Tibial nerve (tissue), 3 donors: ENCODE data around the gene MOB2.

Experiments
- POLR2A ChIP-seq, 2 donors: fragments of 450-650 bp; IDR thresholded peaks; one replicate each; pipeline ENCODE4 v1.6.1; 2017; ENCODE audit warnings: antibody characterized with exemption in 2 of 2, mild to moderate bottlenecking in 2 of 2, moderate library complexity in 2 of 2
- TF ChIP-seq, protein P1 (sequence below), 5 experiments: fragments of 200-600 bp in 3 of 5; fragments of 450-650 bp in 2 of 5; sonication (generic) in 3 of 5; IDR thresholded peaks; one replicate each; pipeline ENCODE4 v1.5.1; 2016 to 2019; ENCODE audit warnings: antibody characterized with exemption in 5 of 5, mild to moderate bottlenecking in 3 of 5, moderate library complexity in 2 of 5

DNA sequence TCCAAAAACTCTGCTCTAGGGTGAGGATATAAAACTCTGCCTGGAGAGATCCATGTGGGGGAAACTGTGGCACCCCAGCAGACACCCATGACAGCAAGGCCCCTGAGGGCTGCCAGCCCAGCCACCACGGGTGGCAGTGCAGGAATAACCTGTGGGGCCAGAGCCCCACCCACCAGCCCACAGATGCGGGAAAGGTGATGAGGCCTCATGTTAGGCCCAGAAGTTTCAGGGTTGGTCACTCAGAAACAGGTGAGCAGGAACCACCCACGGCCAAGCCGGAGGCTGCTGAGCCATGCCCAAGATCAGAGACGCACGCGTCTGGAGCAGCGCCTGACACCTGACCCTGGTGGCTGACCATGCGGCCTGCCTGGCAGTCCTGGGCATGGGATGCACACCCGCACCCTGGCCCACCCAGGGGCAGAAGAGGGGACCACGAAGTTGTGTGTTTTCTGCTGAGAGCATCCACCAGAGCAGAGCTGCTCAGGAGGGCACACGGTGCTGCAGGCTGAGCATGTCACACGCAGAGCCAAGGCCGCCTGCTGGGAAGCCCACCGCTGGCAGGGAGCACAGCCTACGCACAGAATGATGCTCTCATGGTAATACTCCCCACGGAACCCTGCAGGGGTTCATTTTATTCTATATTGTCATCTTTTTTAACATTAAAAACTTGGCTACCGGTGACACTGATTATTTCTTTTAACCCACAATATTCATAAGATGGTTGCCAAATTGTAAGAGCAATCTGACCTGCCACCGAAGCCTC is 44.3 kb upstream of the MOB2 start:
- no peak for TF ChIP-seq POLR2A (IDR thresholded peaks at IDR 0.05)
- TF ChIP-seq, protein P1, sequence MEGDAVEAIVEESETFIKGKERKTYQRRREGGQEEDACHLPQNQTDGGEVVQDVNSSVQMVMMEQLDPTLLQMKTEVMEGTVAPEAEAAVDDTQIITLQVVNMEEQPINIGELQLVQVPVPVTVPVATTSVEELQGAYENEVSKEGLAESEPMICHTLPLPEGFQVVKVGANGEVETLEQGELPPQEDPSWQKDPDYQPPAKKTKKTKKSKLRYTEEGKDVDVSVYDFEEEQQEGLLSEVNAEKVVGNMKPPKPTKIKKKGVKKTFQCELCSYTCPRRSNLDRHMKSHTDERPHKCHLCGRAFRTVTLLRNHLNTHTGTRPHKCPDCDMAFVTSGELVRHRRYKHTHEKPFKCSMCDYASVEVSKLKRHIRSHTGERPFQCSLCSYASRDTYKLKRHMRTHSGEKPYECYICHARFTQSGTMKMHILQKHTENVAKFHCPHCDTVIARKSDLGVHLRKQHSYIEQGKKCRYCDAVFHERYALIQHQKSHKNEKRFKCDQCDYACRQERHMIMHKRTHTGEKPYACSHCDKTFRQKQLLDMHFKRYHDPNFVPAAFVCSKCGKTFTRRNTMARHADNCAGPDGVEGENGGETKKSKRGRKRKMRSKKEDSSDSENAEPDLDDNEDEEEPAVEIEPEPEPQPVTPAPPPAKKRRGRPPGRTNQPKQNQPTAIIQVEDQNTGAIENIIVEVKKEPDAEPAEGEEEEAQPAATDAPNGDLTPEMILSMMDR (IDR thresholded peaks at IDR 0.05) = no peak
